GM19468 (cell line): ENCODE data around the gene RTN4RL1.
"Not testable (repeated sequence)": the region's sequence is repeated elsewhere in the genome, so short reads cannot be mapped to it uniquely, and the experiment has no call there.

Experiments used
- ATAC-seq: cut with Tn5 transposase; IDR thresholded peaks from one replicate; pipeline ENCODE4 v1.9.1; 2021; ENCODE audit warnings: mild to moderate bottlenecking, moderate library complexity, moderate number of reproducible peaks; ENCODE audit not compliant: unreplicated experiment; ENCODE audit errors: extremely low read depth

The RTN4RL1 gene

GRCh38 chr17:1906662-1907101 is 118.5 kb downstream of the RTN4RL1 start:
- ATAC-seq: no peak

- ATAC-seq: no peak
Measured at GRCh38 chr17:1905190-1905913, 119.8 kb downstream of the RTN4RL1 start.

- no peak for ATAC-seq
Measured at GRCh38 chr17:1904273-1905182, 120.6 kb downstream of the RTN4RL1 start.

GRCh38 chr17:1899403-1900000 is 125.6 kb downstream of the RTN4RL1 start:
- no peak for ATAC-seq

GRCh38 chr17:1898872-1899271 is 126.3 kb downstream of the RTN4RL1 start:
- ATAC-seq: no peak

GRCh38 chr17:1898332-1898731 is 126.8 kb downstream of the RTN4RL1 start:
- no peak for ATAC-seq

GRCh38 chr17:1897105-1897656 is 128.0 kb downstream of the RTN4RL1 start:
- ATAC-seq: no peak

- ATAC-seq: peak; percentile 39
Measured at GRCh38 chr17:1896243-1897104, 128.7 kb downstream of the RTN4RL1 start.

- not testable (repeated sequence) for ATAC-seq
Measured at GRCh38 chr17:1895479-1895878, 129.7 kb downstream of the RTN4RL1 start.

GRCh38 chr17:1894753-1895339 is 130.3 kb downstream of the RTN4RL1 start:
- ATAC-seq: no peak

- ATAC-seq: no peak
Measured at GRCh38 chr17:1890758-1891450, 134.2 kb downstream of the RTN4RL1 start.

GRCh38 chr17:1888741-1889140 is 136.4 kb downstream of the RTN4RL1 start:
- no peak for ATAC-seq
